Progenitor cell of endocrine pancreas (in vitro differentiated cells): Measurements from ENCODE around the gene TREX2. TPM values are rescaled to one million over a fixed set of nuclear protein-coding genes. Genes with fewer than 3 reads are reported as not detected.

ENCODE experiments used
- DNase-seq: peaks from one replicate; pipeline ENCODE4 v3.0.0; 2021; ENCODE audit warnings: low spot score; ENCODE audit not compliant: unreplicated experiment
- H3K27ac Mint-ChIP-seq: 2 replicates; pipeline ENCODE4 v1.8.0; 2021; ENCODE audit warnings: mild to moderate bottlenecking, moderate library complexity, mixed read lengths
- H3K27me3 Mint-ChIP-seq: 2 replicates; pipeline ENCODE4 v1.8.0; 2021; ENCODE audit warnings: mixed read lengths
- H3K36me3 Mint-ChIP-seq: 2 replicates; pipeline ENCODE4 v1.8.0; 2022; ENCODE audit warnings: mixed read lengths; ENCODE audit not compliant: insufficient read depth
- H3K4me1 Mint-ChIP-seq: 2 replicates; pipeline ENCODE4 v1.8.0; 2021; ENCODE audit warnings: low read depth, mixed read lengths
- H3K4me3 Mint-ChIP-seq: 2 replicates; pipeline ENCODE4 v1.8.0; 2021; ENCODE audit warnings: low read depth, mild to moderate bottlenecking, moderate library complexity, mixed read lengths
- H3K9me3 Mint-ChIP-seq: 2 replicates; pipeline ENCODE4 v1.8.0; 2021; ENCODE audit warnings: low read depth, mixed read lengths
- CTCF ChIP-seq: fragments of 200-600 bp; sonication (generic); IDR thresholded peaks from one replicate; pipeline ENCODE4 v1.5.0; 2021; ENCODE audit warnings: antibody characterized with exemption, mild to moderate bottlenecking; ENCODE audit not compliant: unreplicated experiment
- total RNA-seq: library from RNA; stranded (reverse); gene quantifications from 2 replicates; pipeline ENCODE4 v1.2.1, GENCODE V29; 2021

Gene TREX2
- total RNA-seq, 1 donor from 2014 or later = 0.41 TPM

- Mint-ChIP-seq H3K27me3 (peaks cover 12% of the 10 kb centered on the region), H3K36me3 (no peaks in the 10 kb centered on the region), H3K27ac (no peak overlapping the region), H3K4me3 (no peak overlapping the region), H3K9me3 (peaks cover 4% of the 10 kb centered on the region), H3K4me1 (peaks cover 4% of the 10 kb centered on the region)
- DNase-seq = no peak
- no peak for TF ChIP-seq CTCF
Observed at GRCh38 chrX:153475271-153475670, 29.4 kb upstream of the TREX2 start.

GRCh38 chrX:153474718-153475117 is 28.9 kb upstream of the TREX2 start:
- Mint-ChIP-seq H3K36me3 (no peaks in the 10 kb centered on the region), H3K4me1 (peaks cover 4% of the 10 kb centered on the region), H3K27ac (no peak overlapping the region), H3K4me3 (no peak overlapping the region), H3K27me3 (peaks cover 12% of the 10 kb centered on the region), H3K9me3 (peaks cover 4% of the 10 kb centered on the region)
- no peak for DNase-seq
- no peak for TF ChIP-seq CTCF

GRCh38 chrX:153474266-153474665 is 28.4 kb upstream of the TREX2 start:
- TF ChIP-seq CTCF = no peak
- no peak for DNase-seq
- Mint-ChIP-seq H3K9me3 (peaks cover 4% of the 10 kb centered on the region), H3K4me3 (no peak overlapping the region), H3K27ac (no peak overlapping the region), H3K36me3 (no peaks in the 10 kb centered on the region), H3K4me1 (peaks cover 4% of the 10 kb centered on the region), H3K27me3 (peaks cover 12% of the 10 kb centered on the region)

GRCh38 chrX:153473126-153473525 is 27.3 kb upstream of the TREX2 start:
- Mint-ChIP-seq H3K27ac (no peak overlapping the region), H3K4me3 (no peak overlapping the region), H3K36me3 (no peaks in the 10 kb centered on the region), H3K4me1 (peaks cover 4% of the 10 kb centered on the region), H3K9me3 (peaks cover 4% of the 10 kb centered on the region), H3K27me3 (peaks cover 12% of the 10 kb centered on the region)
- no peak for DNase-seq
- TF ChIP-seq CTCF = no peak

GRCh38 chrX:153471663-153472280 is 25.9 kb upstream of the TREX2 start:
- Mint-ChIP-seq H3K4me3 (no peak overlapping the region), H3K36me3 (no peaks in the 10 kb centered on the region), H3K27ac (no peak overlapping the region), H3K4me1 (peaks cover 4% of the 10 kb centered on the region), H3K27me3 (peaks cover 12% of the 10 kb centered on the region), H3K9me3 (peaks cover 4% of the 10 kb centered on the region)
- no peak for DNase-seq
- no peak for TF ChIP-seq CTCF
